ENCODE data around the gene STT3B.

Gene STT3B

GRCh38 chr3:31521468-31521867 is 11.3 kb upstream of the STT3B start:
- FAIRE-seq, result no peak

- no peak for FAIRE-seq
These were observed 10.6 kb upstream of the STT3B start for GRCh38 chr3:31522152-31522551.

- FAIRE-seq, result no peak
These were observed 9.2 kb upstream of the STT3B start for GRCh38 chr3:31523543-31523942.

- no peak for FAIRE-seq
These were observed 7.2 kb upstream of the STT3B start for GRCh38 chr3:31525532-31525931.

- FAIRE-seq, result no peak
These were observed 3.3 kb upstream of the STT3B start for GRCh38 chr3:31529421-31529820.

- no peak for FAIRE-seq
These were observed 2.4 kb upstream of the STT3B start for GRCh38 chr3:31530039-31530959.

- no peak for FAIRE-seq
These were observed 1.8 kb upstream of the STT3B start for GRCh38 chr3:31530960-31531335.

- FAIRE-seq, result no peak
These were observed 1.2 kb upstream of the STT3B start for GRCh38 chr3:31531452-31531991.

GRCh38 chr3:31531992-31532586 is 636 bp upstream of the STT3B start:
- FAIRE-seq, result peak; percentile 95

- no peak for FAIRE-seq
These were observed 692 bp downstream of the STT3B start for GRCh38 chr3:31533169-31534064.

- FAIRE-seq, result no peak
These were observed 1.3 kb downstream of the STT3B start for GRCh38 chr3:31534065-31534425.

GRCh38 chr3:31536497-31536896 is 3.8 kb downstream of the STT3B start:
- no peak for FAIRE-seq

- FAIRE-seq, result no peak
These were observed 6.1 kb downstream of the STT3B start for GRCh38 chr3:31538801-31539200.

GRCh38 chr3:31539275-31539674 is 6.5 kb downstream of the STT3B start:
- no peak for FAIRE-seq

- FAIRE-seq, result peak; percentile 61
These were observed 8.4 kb downstream of the STT3B start for GRCh38 chr3:31541089-31541488.

- FAIRE-seq, result no peak
These were observed 9.5 kb downstream of the STT3B start for GRCh38 chr3:31542246-31542645.

GRCh38 chr3:31543375-31543774 is 10.7 kb downstream of the STT3B start:
- no peak for FAIRE-seq

- no peak for FAIRE-seq
These were observed 11.9 kb downstream of the STT3B start for GRCh38 chr3:31544634-31545033.

GRCh38 chr3:31546162-31546561 is 13.4 kb downstream of the STT3B start:
- FAIRE-seq, result no peak

GRCh38 chr3:31546725-31547124 is 14.0 kb downstream of the STT3B start:
- FAIRE-seq, result no peak

- FAIRE-seq, result peak; percentile 43
These were observed 17.9 kb downstream of the STT3B start for GRCh38 chr3:31550452-31551251.

GRCh38 chr3:31551646-31552045 is 18.9 kb downstream of the STT3B start:
- no peak for FAIRE-seq

Measured in endometrium (tissue), 2 donors.